ENCODE data around the gene RASAL2. TPM values are rescaled to one million over a fixed set of nuclear protein-coding genes. Genes with fewer than 3 reads are reported as not detected.

Gene RASAL2
- total and polyA plus RNA-seq, 9 of the 15 experiments (the other 6 are each of a cell fraction or from before 2014, with no cell fraction given): 0.13 to 1.0 (median 0.62) TPM

GRCh38 chr1:178096421-178096820 lies 2.5 kb downstream of the RASAL2 start (continued):
- TF ChIP-seq, protein P1, sequence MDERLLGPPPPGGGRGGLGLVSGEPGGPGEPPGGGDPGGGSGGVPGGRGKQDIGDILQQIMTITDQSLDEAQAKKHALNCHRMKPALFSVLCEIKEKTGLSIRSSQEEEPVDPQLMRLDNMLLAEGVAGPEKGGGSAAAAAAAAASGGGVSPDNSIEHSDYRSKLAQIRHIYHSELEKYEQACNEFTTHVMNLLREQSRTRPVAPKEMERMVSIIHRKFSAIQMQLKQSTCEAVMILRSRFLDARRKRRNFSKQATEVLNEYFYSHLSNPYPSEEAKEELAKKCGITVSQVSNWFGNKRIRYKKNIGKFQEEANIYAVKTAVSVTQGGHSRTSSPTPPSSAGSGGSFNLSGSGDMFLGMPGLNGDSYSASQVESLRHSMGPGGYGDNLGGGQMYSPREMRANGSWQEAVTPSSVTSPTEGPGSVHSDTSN (CRISPR knock-in tag; IDR thresholded peaks at IDR 0.05; ENCODE audit: low read depth): no peak
- TF ChIP-seq, protein P1 (tag; conservative IDR thresholded peaks at IDR 0.05; ENCODE audit: low read depth): no peak
- no peak for TF ChIP-seq ZNF23 (CRISPR knock-in tag; IDR thresholded peaks at IDR 0.05)
- TF ChIP-seq ZNF3 (CRISPR knock-in tag; IDR thresholded peaks at IDR 0.05): no peak
- no peak for TF ChIP-seq ZNF217 (CRISPR knock-in tag; IDR thresholded peaks at IDR 0.05)

DNA sequence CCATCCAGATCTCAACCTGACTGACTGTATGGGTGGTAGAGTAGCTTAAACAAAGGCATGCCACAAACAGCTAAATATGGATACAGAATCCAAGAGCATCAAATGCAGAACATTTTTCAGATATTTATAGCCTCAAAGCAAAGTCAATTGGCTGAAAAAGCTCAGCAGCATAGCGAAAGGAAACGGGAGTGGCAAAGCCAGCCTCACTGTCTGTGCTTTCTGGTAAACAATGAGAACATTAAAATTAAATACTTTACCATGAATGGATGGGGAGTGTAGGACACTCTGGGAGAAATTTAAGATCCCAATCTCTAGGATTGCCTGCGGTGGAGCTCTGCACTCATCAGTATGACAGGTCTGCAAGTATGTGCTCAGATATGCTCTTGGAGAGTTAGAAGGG lies 4.4 kb downstream of the RASAL2 start:
- POLR2A ChIA-PET: interaction anchor here (0.5 to 0.9 kb wide), 3 partner anchors 25 to 782 kb away, joined by 3 to 4 read pairs (median 3); no protein-coding TSS in a partner anchor
- Histone ChIP-seq H3K9me1 (ENCODE audit: control insufficient read depth, insufficient read depth, low read length) (no peaks in the 10 kb centered on the region), H3K9ac (ENCODE audit: insufficient read depth in 1 of 2, low read depth in 2 of 2, low read length in 2 of 2) (no peak overlapping the region), H3K27ac (ENCODE audit: extremely low read depth, low read depth, low read length) (no peak overlapping the region), H3K79me2 (ENCODE audit: control insufficient read depth, insufficient read depth, low read length) (no peaks in the 10 kb centered on the region), H3K4me1 (replicated peaks in 1 of 2; ENCODE audit: control insufficient read depth in 2 of 2, insufficient read depth in 2 of 2, low read length in 2 of 2) (peaks cover 4 to 10% of the 10 kb centered on the region in 2 experiments; a peak in 4 of 5 replicates), H3K27me3 (ENCODE audit: control insufficient read depth in 2 of 2, insufficient read depth in 2 of 2, low read length in 2 of 2) (peaks cover 6 to 9% of the 10 kb centered on the region in 2 experiments; a peak in 2 of 5 replicates), H2AFZ (ENCODE audit: low read depth, low read length) (no peak overlapping the region), H3K9me3 (replicated peaks; ENCODE audit: control insufficient read depth, insufficient read depth, low read depth, low read length) (no peaks in the 10 kb centered on the region), H3K4me2 (ENCODE audit: insufficient read depth, low read length) (no peak overlapping the region), H4K20me1 (replicated peaks; ENCODE audit: control insufficient read depth, insufficient read depth, low read length) (no peaks in the 10 kb centered on the region; the same call in 1 of the 2 replicates), H3K4me3 (no peak overlapping the region), H3K36me3 (ENCODE audit: control insufficient read depth, insufficient read depth, low read length) (no peaks in the 10 kb centered on the region)
- intact Hi-C loops (cut with micrococcal nuclease): no loop called here
- CTCF ChIA-PET (ENCODE audit: low intra/inter-chr PET ratio): no interaction called here
- in situ Hi-C loops (cut with MboI): no loop called here
- 0% methylated on average over 3 of the region's 3 CpGs for WGBS (ENCODE audit: insufficient coverage, low coverage, missing lambda C conversion rate)
- no peak for ATAC-seq
- no TSS peak for BruUV-seq (replicated peaks)
- no peak for FAIRE-seq
- DNase-seq (ENCODE audit: extremely low read depth in 1 of 4, low spot score in 3 of 4): no peak
- TF ChIP-seq, protein P2, sequence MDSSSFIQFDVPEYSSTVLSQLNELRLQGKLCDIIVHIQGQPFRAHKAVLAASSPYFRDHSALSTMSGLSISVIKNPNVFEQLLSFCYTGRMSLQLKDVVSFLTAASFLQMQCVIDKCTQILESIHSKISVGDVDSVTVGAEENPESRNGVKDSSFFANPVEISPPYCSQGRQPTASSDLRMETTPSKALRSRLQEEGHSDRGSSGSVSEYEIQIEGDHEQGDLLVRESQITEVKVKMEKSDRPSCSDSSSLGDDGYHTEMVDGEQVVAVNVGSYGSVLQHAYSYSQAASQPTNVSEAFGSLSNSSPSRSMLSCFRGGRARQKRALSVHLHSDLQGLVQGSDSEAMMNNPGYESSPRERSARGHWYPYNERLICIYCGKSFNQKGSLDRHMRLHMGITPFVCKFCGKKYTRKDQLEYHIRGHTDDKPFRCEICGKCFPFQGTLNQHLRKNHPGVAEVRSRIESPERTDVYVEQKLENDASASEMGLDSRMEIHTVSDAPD (CRISPR knock-in tag; IDR thresholded peaks at IDR 0.05): no peak
- TF ChIP-seq SNAPC5 (CRISPR knock-in tag; IDR thresholded peaks at IDR 0.05) (no peak), ZNF778 (CRISPR knock-in tag; IDR thresholded peaks at IDR 0.05) (no peak), ZNF512 (tag; IDR thresholded peaks at IDR 0.05) (no peak)
- TF ChIP-seq, protein P3, sequence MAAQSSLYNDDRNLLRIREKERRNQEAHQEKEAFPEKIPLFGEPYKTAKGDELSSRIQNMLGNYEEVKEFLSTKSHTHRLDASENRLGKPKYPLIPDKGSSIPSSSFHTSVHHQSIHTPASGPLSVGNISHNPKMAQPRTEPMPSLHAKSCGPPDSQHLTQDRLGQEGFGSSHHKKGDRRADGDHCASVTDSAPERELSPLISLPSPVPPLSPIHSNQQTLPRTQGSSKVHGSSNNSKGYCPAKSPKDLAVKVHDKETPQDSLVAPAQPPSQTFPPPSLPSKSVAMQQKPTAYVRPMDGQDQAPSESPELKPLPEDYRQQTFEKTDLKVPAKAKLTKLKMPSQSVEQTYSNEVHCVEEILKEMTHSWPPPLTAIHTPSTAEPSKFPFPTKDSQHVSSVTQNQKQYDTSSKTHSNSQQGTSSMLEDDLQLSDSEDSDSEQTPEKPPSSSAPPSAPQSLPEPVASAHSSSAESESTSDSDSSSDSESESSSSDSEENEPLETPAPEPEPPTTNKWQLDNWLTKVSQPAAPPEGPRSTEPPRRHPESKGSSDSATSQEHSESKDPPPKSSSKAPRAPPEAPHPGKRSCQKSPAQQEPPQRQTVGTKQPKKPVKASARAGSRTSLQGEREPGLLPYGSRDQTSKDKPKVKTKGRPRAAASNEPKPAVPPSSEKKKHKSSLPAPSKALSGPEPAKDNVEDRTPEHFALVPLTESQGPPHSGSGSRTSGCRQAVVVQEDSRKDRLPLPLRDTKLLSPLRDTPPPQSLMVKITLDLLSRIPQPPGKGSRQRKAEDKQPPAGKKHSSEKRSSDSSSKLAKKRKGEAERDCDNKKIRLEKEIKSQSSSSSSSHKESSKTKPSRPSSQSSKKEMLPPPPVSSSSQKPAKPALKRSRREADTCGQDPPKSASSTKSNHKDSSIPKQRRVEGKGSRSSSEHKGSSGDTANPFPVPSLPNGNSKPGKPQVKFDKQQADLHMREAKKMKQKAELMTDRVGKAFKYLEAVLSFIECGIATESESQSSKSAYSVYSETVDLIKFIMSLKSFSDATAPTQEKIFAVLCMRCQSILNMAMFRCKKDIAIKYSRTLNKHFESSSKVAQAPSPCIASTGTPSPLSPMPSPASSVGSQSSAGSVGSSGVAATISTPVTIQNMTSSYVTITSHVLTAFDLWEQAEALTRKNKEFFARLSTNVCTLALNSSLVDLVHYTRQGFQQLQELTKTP (IDR thresholded peaks at IDR 0.05; ENCODE audit: low read depth in 1 of 2, partially characterized antibody in 2 of 2): no peak

Data from K562 (cell line).